Uterus (tissue), 2 donors: ENCODE results near the gene RHAG.

Experiments
- CTCF ChIP-seq, 4 experiments: fragments of 200-600 bp in 2 of 4; fragments of 450-650 bp in 2 of 4; sonication (generic) in 2 of 4; IDR thresholded peaks; one replicate each; pipeline ENCODE4 v1.5.1; 2016 to 2019; ENCODE audit warnings: antibody characterized with exemption in 4 of 4, mild to moderate bottlenecking in 2 of 4, moderate library complexity in 1 of 4
- POLR2A ChIP-seq, 2 donors: fragments of 450-650 bp; IDR thresholded peaks; one replicate each; pipeline ENCODE4 v1.6.1; 2016; ENCODE audit warnings: antibody characterized with exemption in 2 of 2, mild to moderate bottlenecking in 1 of 2, moderate library complexity in 1 of 2

DNA sequence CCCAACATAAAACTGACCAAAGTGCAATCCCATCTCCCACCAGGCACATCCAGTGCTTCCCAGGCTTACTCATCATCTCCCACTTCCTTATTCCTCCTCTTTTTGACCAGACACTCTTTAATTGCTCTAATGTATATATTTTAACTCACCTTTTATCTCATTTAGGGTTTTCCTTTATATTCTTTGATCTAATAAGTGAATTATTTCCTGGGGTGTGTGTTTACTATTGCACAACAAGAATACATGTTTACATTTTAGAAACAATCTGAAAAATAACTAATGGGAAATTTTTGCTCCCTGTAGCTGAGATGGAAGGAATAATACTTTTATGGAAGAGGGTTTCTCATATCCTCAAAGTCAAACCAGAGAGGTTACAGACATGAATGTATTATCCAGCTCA, 18.4 kb downstream of the RHAG start:
- TF ChIP-seq CTCF (IDR thresholded peaks at IDR 0.05) (no peak), POLR2A (IDR thresholded peaks at IDR 0.05) (no peak)
